ENCODE measurements around the gene USP11.

DNA sequence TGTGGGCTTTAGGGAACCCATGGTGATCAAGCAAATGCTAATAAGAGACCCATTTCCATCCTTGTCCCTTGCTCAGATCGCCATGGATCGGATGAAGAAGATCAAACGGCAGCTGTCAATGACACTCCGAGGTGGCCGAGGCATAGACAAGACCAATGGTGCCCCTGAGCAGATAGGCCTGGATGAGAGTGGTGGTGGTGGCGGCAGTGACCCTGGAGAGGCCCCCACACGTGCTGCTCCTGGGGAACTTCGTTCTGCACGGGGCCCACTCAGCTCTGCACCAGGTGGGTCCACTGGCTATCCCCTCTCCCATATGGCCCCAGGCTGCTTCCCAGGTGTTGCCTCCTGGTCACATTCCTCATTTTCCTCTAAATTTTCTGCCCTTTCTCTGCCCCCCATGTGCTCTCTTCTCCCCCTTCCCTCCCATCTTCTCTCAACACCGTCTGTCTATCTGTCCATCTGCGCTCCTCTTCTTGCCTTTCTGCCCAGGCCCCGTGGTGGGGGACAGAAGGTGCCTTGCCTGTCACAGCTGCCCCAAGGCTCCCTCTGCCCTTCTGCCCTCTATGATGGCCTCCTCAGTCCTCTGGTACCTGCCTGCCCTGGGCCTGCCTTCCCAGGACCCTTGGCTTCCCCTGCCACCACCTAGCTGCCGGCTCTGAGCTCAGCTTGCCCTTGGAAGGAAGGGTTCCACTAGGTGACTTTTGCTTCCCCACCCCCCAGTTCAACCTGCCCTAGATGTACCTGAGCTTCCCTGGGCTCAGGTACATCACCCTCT, 9.1 kb upstream of the USP11 start:
- no peak for TF ChIP-seq POLR2A (IDR thresholded peaks at IDR 0.05)
- TF ChIP-seq, protein P1, sequence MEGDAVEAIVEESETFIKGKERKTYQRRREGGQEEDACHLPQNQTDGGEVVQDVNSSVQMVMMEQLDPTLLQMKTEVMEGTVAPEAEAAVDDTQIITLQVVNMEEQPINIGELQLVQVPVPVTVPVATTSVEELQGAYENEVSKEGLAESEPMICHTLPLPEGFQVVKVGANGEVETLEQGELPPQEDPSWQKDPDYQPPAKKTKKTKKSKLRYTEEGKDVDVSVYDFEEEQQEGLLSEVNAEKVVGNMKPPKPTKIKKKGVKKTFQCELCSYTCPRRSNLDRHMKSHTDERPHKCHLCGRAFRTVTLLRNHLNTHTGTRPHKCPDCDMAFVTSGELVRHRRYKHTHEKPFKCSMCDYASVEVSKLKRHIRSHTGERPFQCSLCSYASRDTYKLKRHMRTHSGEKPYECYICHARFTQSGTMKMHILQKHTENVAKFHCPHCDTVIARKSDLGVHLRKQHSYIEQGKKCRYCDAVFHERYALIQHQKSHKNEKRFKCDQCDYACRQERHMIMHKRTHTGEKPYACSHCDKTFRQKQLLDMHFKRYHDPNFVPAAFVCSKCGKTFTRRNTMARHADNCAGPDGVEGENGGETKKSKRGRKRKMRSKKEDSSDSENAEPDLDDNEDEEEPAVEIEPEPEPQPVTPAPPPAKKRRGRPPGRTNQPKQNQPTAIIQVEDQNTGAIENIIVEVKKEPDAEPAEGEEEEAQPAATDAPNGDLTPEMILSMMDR (IDR thresholded peaks at IDR 0.05) = no peak
